Measurements from ENCODE around the gene CKMT2. TPM values are rescaled to one million over a fixed set of nuclear protein-coding genes. Genes with fewer than 3 reads are reported as not detected.

CKMT2 gene
- total RNA-seq, 4 donors from 2014 or later: 8.6 to 14.9 (median 12.9) TPM

DNA sequence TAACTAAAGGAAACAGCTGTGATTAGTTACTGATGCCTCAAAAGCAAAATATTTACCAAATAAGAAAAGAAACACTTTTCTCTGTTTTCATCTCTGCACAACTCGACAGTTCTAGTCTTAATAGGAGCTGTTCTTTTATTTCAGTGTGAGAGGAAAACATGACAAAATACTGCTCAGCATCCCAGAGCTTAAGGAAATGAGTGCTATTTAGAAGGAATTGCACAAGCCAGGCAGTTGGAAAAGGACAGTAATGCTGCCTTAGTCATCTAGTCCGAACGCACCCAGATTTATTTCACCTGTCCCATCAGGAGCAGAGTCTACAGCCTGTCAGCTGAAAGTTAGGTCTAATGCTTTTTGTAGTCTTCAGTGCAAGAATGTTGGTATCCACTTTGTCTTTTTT lies 80.6 kb downstream of the CKMT2 start:
- H3K27me3 ChIP-seq: no peaks in the 10 kb centered on the region
- DNase-seq (ENCODE audit: extremely low spot score): no peak
- H3K4me3 ChIP-seq: no peak overlapping the region
- H3K27ac ChIP-seq (replicated peaks in 1 of 4): no peak overlapping the region
- intact Hi-C loops (cut with DNase I): no loop called here
- WGBS: 83% methylated on average over 3 of the region's 3 CpGs
- H3K9me3 ChIP-seq: no peaks in the 10 kb centered on the region
- TF ChIP-seq POLR2AphosphoS5 (IDR thresholded peaks at IDR 0.05): no peak
- TF ChIP-seq, protein P1, sequence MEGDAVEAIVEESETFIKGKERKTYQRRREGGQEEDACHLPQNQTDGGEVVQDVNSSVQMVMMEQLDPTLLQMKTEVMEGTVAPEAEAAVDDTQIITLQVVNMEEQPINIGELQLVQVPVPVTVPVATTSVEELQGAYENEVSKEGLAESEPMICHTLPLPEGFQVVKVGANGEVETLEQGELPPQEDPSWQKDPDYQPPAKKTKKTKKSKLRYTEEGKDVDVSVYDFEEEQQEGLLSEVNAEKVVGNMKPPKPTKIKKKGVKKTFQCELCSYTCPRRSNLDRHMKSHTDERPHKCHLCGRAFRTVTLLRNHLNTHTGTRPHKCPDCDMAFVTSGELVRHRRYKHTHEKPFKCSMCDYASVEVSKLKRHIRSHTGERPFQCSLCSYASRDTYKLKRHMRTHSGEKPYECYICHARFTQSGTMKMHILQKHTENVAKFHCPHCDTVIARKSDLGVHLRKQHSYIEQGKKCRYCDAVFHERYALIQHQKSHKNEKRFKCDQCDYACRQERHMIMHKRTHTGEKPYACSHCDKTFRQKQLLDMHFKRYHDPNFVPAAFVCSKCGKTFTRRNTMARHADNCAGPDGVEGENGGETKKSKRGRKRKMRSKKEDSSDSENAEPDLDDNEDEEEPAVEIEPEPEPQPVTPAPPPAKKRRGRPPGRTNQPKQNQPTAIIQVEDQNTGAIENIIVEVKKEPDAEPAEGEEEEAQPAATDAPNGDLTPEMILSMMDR (IDR thresholded peaks at IDR 0.05): no peak
- peaks cover 29 to 62% (median 54%) of the 10 kb centered on the region in 4 donors for H3K36me3 ChIP-seq
- H3K4me1 ChIP-seq: no peaks in the 10 kb centered on the region

GRCh38 chr5:81314581-81314980 lies 81.5 kb downstream of the CKMT2 start:
- no peak for DNase-seq (ENCODE audit: extremely low spot score)
- H3K9me3 ChIP-seq: no peaks in the 10 kb centered on the region
- no peaks in the 10 kb centered on the region for H3K27me3 ChIP-seq
- TF ChIP-seq EP300 (IDR thresholded peaks at IDR 0.05) (no peak), POLR2AphosphoS5 (IDR thresholded peaks at IDR 0.05) (no peak), POLR2A (IDR thresholded peaks at IDR 0.05; ENCODE audit: low read depth) (no peak)
- TF ChIP-seq, protein P1 (IDR thresholded peaks at IDR 0.05): no peak
- H3K27ac ChIP-seq (replicated peaks in 1 of 4): no peak overlapping the region
- 96% methylated on average over 3 of the region's 3 CpGs for WGBS
- H3K4me3 ChIP-seq: no peak overlapping the region
- H3K4me1 ChIP-seq: no peaks in the 10 kb centered on the region
- H3K36me3 ChIP-seq: peaks cover 29 to 54% (median 49%) of the 10 kb centered on the region in 4 donors
- intact Hi-C loops (cut with DNase I): no loop called here

- no peaks in the 10 kb centered on the region for H3K4me1 ChIP-seq
- H3K4me3 ChIP-seq: no peak overlapping the region
- intact Hi-C loops (cut with DNase I): no loop called here
- no peaks in the 10 kb centered on the region for H3K9me3 ChIP-seq
- TF ChIP-seq EP300 (IDR thresholded peaks at IDR 0.05): no peak
- TF ChIP-seq POLR2AphosphoS5 (IDR thresholded peaks at IDR 0.05): no peak
- TF ChIP-seq POLR2A (IDR thresholded peaks at IDR 0.05; ENCODE audit: low read depth): no peak
- TF ChIP-seq, protein P1 (IDR thresholded peaks at IDR 0.05): no peak
- DNase-seq (ENCODE audit: extremely low spot score): no peak
- peaks cover 29 to 47% (median 45%) of the 10 kb centered on the region in 4 donors for H3K36me3 ChIP-seq
- no peaks in the 10 kb centered on the region for H3K27me3 ChIP-seq
- WGBS: 87% methylated on average over 1 of the region's 1 CpG
- no peak overlapping the region for H3K27ac ChIP-seq (replicated peaks in 1 of 4)
These were observed 82.2 kb downstream of the CKMT2 start for GRCh38 chr5:81315336-81315735.

DNA sequence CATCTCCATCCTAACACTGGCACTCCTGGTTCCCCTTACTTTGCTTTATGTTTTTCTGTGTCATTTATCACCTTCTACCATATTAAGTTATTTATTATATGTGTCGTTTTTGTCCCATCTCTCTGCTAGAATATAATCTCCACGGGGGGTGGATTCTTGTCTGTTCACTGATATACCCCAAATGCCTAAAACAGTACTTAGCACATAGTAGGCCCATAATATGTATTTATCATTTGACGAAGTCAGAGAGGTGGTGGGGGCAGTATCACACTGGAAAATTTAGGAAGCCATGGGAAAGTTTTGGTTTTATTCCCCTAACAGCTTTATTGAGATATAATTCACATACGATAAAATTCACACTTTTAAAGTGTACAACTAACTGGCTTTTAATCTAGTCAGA lies 82.7 kb downstream of the CKMT2 start:
- WGBS: 92% methylated on average over 4 of the region's 4 CpGs

More for the DNA sequence above, 82.7 kb downstream of the CKMT2 start:
- TF ChIP-seq POLR2AphosphoS5 (IDR thresholded peaks at IDR 0.05) (no peak), POLR2A (IDR thresholded peaks at IDR 0.05; ENCODE audit: low read depth) (no peak)
- TF ChIP-seq, protein P1 (IDR thresholded peaks at IDR 0.05): no peak
- Histone ChIP-seq H3K27me3 (no peaks in the 10 kb centered on the region), H3K9me3 (no peaks in the 10 kb centered on the region), H3K36me3 (peaks cover 25 to 42% (median 41%) of the 10 kb centered on the region in 4 donors), H3K4me1 (no peaks in the 10 kb centered on the region), H3K27ac (replicated peaks in 1 of 4) (no peak overlapping the region), H3K4me3 (no peak overlapping the region)
- no peak for DNase-seq (ENCODE audit: extremely low spot score)
- intact Hi-C loops (cut with DNase I): no loop called here

Small RNA genes lying within 50 kb of the gene (small RNA-seq; reads per million reads assigned to genes)
- 0 reads per million in 3 donors for gene AC026436.1

Other genes with a start within 250 kb of the CKMT2 start
- gene ZCCHC9, start 68.3 kb downstream of the CKMT2 start, total RNA-seq: 10 to 100 TPM; 18.7 to 38.6 (median 22.8) TPM
- not detected for gene ACOT12, start 160.8 kb downstream of the CKMT2 start, total RNA-seq